RKO (cell line): ENCODE data around the gene CCDC18.
"Not testable (repeated sequence)": the region's sequence is repeated elsewhere in the genome, so short reads cannot be mapped to it uniquely, and the experiment has no call there.

Experiments
- DNase-seq: peaks from one replicate; pipeline ENCODE4 v3.0.0-alpha.2; 2016; ENCODE audit warnings: low spot score

CCDC18 gene

DNA sequence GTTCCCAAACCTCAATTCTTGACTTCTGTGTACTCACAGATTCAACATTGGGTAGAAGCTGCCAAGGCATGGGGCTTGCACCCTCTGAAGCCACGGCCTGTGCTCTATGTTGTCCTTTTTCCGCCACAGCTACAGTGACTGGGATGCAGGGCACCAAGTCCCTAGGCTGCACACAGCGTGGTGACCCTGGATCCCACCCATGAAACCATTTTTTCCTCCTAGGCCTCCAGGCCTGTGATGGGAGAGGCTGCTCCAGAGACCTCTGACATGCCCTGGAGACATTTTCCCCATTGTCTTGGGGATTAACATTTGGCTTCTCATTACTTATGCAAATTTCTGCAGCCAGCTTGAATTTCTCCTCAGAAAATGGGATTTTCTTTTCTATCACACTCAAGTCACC is 62.7 kb downstream of the CCDC18 start:
- DNase-seq: not testable (repeated sequence)

DNA sequence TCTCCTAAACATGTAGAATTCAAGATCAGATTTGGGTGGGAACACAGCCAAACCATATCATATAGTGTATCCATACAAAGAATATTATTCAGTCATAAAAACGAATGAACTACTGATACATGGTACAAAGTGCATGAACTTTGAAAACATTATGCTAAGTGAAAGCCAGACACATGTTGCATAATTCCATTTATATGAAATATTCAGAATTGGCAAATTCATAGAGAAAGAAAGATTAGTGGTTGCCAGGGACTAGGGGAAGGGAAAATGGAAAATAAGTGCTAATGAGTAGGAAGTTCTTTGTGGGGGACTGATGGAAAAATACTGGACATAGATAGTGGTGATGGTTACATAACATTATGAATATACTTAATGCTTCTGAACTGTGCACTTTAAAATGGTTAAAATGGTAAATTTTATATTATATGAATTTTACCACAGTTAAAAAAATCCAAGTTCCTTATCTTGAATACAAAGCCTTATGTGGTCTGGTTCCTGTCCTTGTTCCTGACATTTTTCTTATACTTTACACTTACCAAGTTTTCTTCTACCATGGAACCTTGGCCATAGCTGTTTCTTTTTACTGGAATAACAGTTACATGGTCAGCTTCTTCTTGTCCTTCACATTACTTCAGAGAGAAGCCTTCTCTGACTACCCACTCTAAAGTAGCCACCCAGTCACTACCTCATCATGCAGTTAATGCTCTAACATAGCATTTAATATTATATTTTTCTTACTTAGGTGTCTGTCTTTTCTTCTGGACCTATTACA is 64.0 kb downstream of the CCDC18 start:
- no peak for DNase-seq

DNA sequence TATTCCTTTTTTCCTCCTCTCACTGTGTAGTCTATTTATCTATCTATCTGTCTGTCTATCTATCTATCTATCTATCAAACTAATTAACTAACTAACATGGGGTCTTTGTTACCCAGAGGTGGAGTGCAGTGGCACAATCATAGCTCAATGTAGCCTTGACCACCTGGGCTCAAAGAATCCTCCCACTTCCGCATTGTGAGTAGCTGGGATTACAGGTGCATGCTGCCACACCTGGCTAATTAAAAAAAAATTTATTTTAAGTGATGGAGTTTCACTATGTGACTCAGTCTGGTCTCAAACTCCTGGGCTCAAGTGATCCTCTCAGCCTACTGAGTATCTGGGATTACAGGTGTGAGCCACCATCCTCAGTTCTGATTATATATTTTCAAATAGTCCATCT is 71.4 kb downstream of the CCDC18 start:
- DNase-seq: no peak

DNA sequence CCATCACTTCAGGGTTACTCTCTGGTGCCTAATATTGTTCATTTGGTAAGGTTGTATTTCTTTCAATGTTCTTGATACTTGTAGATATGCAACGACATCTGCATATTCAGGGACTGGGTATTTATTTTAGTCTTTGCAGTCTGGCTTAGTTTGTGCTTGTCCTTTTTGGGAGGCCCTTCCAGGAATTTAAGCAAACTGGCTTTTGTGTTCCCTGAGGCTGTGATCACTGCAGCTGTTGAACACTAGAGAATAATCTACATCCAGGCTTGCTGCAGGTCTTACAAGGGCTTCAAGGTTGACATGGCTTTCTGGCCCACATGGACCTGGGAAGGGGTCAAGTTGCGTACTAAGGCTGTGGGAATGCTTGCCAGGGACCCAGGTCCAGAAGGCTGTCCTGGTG is 72.1 kb downstream of the CCDC18 start:
- no peak for DNase-seq

DNA sequence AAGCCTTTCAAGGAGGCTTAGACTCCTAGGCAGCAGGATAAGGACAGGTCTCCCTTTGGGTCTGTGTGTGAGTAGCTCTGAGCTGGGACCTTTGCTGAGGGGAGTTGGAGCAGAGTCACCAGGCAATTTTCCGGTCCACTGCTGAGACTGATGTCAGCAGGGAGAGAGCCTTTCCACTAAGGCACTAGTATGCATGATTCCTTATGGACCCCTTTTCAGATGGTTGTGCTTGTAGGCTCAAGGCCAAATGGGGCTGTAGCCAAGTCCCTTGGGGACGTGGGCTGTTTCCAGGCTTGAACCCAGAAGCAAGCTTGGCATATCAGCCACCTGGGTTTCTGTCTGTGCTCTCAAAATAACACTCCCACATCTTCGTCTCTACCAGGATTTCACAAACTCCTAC is 73.0 kb downstream of the CCDC18 start:
- DNase-seq: no peak

DNA sequence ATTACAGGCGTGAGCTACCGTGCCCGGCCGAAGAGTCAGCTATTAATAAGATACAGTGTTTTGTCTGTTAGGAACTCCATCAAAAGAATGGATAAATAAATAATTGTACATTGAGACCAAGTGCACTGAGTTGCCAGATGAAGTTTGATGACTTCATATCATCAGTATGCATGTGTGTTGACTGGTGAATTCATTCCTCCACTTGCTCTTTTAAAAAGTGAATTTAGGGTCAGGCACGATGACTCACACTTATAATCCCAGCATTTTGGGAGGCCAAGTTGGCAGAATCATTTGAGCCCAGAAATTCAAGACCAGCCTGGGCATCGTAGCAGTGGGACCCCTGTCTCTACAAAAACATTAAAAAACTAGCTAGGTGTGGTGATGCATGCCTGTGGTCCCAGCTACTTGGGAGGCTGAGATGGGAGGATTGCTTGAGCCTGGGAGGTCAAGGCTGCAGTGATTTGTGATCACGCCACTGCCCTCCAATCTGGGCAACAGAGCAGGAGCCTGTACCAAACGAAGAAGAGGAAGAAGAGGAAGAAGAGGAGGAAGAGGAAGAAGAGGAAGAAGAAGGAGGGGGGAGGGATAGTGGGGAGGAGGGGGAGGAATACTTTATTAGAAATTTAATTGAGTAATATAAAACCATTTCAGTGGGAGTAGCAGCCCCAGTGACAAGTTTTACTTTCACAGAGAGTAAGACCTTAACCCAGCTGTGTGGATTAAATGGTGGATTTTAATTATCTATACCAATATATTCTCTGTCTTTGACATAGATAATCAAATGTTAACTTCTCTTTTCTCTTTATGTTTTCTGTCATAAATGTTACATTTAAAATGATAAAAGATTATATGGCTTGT is 74.9 kb downstream of the CCDC18 start:
- DNase-seq: peak; percentile 60

DNA sequence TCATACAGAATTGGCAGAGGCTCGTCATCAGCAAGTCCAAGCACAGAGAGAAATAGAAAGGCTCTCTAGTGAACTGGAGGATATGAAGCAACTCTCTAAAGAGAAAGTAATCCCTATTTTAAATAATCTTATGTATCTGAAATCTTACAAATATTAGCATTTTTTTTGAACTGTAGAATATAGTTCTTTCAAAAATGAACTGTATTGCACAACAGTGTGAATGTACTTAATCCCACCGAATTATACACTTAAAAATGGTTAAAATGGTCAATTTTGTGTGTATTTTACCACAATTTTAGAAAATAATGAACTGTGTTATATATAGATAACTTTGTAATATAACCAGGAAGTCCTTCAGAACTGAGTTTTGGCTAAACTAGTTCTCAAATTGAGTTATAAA is 75.9 kb downstream of the CCDC18 start:
- no peak for DNase-seq

DNA sequence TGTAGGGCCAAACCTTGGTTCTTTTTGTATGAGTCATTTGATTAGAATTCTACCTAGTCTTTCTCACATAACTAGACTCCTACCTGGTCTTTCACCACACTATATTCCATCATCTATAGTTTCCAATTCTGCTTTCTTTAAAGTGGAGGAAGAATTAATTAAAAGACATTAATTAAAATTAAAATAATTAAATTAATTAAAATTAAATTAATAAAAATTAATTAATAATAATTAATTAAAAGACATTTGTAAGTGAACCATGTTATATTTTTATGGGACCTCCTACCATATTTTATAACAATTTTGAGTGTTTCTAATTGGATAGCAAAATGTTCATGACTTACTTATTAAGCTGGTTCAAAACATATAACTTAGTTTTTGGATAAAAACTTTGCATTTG is 77.4 kb downstream of the CCDC18 start:
- no peak for DNase-seq

DNA sequence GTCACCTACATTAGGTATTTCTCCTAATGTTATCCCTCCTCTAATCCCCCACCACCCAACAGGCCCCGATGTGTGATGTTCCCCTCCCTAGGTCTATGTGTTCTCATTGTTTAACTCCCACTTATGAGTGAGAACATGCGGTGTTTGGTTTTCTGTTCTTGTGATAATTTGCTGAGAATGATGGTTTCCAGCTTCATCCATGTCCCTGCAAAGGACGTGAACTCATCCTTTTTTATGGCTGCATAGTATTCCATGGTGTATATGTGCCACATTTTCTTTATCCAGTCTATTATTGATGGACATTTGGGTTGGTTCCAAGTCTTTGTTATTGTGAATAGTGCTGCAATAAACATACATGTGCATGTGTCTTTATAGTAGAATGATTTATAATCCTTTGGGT is 80.2 kb downstream of the CCDC18 start:
- DNase-seq: not testable (repeated sequence)

DNA sequence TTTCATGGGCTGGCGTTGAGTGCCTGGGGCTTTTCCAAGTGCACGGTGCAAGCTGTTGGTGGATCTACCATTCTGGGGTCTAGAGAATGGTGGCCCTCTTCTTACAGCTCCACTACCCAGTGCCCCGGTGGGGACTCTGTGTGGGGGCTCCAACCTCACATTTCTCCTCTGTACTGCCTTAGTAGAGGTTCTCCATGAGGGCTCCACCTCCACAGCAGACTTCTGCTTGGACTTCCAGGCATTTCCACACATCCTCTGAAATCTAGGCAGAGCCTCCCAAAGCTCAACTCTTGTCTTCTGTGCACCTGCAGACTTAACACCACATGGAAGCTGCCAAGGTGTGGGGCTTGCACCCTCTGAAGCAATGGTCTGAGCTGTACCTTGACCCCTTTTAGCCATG is 82.1 kb downstream of the CCDC18 start:
- DNase-seq: peak; percentile 11

DNA sequence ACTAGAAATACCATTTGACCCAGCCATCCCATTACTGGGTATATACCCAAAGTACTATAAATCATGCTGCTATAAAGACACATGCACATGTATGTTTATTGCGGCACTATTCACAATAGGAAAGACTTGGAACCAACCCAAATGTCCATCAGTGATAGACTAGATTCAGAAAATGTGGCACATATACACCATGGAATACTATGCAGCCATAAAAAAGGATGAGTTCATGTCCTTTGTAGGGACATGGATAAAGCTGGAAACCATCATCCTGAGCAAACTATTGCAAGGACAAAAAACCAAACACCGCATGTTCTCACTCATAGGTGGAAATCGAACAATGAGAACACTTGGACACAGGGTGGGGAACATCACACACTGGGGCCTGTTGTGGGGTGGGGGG is 88.4 kb downstream of the CCDC18 start:
- not testable (repeated sequence) for DNase-seq

DNA sequence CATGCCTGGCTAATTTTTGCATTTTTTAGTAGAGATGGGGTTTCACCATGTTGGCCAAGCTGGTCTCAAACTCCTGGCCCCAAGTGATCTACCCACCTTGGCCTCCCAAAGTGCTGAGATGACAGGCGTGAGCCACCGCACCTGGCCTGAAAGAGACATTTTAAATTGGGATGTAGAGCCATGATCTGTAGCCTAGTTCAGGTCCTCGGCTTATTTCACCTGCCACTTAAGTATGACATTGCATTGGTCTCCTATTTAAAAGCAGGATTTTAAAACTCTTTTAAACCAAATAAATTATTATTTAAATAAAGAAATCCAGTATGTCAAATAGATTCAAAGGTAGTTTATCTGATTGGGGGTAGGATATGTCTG is 94.7 kb downstream of the CCDC18 start:
- not testable (repeated sequence) for DNase-seq

DNA sequence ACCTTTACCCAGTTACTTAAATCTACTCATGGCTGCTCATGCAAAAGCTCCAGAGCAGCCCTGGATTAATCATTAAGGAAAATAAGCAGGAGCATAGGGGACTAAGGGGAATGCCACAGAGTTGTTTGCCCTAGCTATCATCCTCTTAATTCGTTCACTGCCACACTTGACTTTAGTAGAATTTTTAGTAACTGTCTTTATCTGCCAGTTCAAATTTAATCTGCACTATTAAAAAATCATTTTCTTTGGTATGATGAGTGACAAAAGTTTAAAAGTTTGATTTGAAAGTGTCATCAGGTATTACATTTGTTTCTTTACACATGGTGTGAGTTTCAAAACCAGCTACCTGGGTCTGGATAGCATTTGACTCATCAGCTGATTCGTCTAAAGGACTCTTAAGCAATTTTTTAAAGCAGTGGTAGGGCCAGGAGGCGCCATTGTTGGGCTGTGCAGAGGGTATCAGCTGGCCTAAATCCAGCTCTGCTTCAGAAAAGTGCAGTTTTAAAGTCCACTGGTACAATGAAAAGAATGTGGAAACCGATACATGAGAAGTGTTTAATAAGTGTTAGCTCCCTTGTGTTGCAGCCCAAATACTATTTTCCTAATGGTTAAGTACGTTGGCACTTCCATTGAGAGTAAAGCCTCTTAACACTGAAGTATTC is 95.2 kb downstream of the CCDC18 start:
- no peak for DNase-seq

DNA sequence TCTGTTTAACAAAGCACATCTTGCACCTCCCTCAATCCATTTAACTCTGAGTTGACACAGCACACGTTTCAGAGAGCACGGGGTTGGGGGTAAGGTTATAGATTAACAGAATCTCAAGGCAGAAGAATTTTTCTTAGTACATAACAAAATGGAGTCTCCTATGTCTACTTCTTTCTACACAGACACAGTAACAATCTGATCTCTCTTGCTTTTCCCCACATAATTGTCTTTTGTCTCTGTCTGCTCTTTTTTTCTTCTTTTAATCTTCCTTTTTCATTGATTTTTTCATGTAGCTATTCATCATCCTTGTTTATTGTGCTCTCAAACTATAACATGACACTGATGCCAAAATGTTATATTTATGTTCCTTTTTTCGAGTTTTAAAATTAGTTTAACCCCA is 97.0 kb downstream of the CCDC18 start:
- not testable (repeated sequence) for DNase-seq

DNA sequence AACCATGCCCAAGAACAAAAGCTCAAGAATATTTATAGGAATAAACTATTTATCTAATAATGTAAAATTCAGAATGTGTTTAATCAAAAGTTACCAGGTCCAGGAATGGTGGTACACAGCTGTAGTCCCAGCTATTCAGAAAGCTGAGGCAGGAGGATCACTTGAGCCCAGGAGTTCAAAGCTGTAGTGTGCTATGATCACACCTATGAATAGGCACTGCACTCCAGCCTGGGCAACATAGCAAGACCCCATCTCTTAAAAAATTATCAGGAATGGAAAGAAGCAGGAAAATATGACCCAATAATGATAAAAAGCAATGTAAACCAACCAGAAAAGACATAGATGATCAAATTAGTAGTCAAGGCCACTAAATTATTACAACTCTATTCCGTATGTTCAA is 103.0 kb downstream of the CCDC18 start:
- no peak for DNase-seq

DNA sequence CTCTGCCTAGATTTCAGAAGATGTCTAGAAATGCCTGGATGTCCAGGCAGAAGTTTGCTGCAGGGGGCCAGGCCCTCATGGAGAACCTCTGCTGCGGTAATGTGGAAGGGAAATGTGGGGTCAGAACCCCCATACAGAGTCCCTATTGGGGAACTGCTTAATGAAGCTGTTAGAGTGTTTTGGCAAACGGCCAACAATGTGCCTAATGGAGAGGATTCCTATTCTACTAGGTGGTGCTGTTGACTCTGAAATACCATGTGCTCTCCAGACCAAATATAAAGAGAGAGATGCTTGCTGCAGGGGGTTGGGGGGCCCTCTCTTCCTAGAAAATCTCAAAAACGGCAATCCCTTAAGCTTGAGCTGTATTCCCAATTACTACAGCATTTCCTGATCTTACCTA is 108.0 kb downstream of the CCDC18 start:
- DNase-seq: no peak

DNA sequence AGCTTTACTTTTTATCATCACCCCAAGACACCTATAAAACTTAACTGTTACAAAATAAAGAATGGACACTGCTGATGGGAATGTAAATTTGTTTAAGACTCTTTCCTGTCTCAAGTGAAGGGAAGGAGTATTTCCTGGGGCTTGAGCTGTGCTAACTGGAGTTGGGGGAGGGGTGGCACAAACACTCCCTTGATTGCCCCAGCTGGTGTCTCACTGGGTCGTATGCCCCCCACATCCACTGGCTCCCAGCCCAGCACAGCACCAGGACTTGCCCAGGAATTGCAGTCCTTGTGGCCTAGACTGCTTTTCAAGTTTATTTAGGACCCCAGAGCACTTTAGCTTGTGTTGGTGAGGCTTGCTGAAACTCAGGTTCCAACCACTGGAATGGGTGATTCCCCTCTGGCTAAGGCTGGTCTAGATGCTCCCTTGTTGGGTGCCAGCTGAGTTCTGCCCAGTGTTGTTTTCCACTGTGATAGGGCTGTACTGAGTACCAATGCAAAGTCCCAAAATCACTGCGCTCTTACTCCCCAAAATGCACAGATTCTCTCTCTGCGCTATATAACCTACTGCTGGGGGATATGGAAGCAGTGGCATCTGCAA is 116.1 kb downstream of the CCDC18 start:
- no peak for DNase-seq

DNA sequence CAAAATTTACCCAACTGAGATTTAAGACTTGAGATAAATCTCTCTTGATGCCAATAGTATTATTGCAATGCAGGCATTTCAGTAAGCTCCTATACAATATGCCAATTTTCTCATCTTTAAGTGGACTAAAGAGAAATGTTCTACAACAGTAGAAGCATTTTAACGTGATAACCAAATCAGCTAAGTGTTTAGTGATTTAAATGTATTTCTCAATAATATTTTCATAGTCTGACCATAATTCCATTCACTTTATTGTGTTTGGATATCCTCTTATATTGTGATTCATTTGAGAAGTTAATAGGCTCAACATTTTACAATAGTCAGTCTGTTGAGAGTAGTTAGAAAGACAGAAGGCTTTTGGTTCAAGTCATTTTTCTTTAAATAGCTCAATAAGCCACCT is 120.6 kb downstream of the CCDC18 start:
- DNase-seq: no peak

DNA sequence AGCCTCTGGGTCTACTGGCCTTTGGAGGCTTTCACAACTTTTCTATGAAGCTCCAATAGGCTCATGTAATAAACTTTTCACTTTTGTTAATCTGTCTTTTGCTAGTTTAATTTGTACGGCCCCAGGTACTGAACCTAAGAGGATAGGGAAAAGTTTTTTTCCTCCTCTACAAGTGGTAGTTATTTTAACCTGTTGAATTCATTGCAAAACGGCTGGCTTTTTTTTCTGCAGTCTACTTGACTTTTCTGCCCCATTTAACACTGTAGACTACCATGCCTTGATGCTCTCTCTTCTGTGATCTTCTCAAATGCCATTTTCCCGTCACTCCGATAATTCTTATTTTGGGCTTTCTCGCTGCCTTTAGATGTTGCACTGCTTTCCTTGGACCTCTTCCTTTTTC is 121.6 kb downstream of the CCDC18 start:
- no peak for DNase-seq

DNA sequence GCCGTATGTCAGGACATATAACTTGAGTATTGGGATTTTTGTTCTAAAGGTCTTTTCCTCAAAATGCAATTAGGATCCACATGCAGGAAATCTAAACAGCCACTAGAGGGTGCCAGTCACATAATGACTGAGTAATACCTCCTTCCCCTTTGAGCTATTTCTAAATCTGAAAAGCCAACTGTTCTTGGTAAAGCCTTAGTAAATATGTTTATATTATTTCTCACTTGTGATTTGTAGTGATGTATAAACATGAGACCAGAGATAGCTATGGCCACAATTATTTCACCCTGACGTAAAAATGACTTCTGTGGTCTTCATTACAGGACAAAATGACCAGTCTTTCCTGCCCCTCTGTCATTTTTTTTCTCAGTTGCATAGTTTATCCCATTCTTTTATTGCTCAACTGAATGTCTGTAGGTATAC is 124.2 kb downstream of the CCDC18 start:
- DNase-seq: peak; percentile 77

DNA sequence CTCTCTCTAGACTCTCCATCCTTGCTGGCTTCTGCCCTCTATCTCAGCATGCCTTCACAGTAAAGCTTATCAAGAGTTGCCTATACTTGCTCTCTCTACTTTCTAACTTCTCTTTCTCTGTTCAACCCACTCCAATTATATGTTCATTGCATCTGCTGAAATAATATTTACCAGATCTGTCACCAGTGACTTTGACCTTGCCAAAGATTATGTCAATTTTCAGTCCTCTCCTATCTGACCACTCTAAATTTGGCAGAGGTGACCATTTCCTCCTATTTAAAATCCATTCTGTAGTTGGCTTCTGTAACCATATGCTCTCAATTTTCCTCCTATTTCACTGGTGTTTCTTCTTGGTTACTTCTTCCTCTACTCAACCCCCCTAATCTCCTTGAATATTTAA is 126.4 kb downstream of the CCDC18 start:
- DNase-seq: no peak

DNA sequence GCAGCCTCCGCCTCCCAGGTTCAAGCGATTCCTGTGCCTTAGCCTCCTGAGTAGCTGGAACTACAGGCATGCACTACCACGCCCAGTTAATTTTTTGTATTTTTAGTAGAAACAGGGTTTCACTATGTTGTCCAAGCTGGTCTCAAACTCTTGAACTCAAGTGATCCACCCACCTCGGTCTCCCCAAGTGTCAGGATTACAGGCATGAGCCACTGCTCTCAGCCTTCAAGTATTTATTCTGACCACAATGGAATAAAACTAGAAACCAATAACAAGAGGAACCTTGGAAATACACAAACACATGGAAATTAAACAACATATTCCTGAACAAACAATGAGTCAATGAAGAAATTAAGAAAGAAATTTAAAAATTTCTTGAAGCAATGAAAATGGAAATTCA is 132.5 kb downstream of the CCDC18 start:
- DNase-seq: no peak

DNA sequence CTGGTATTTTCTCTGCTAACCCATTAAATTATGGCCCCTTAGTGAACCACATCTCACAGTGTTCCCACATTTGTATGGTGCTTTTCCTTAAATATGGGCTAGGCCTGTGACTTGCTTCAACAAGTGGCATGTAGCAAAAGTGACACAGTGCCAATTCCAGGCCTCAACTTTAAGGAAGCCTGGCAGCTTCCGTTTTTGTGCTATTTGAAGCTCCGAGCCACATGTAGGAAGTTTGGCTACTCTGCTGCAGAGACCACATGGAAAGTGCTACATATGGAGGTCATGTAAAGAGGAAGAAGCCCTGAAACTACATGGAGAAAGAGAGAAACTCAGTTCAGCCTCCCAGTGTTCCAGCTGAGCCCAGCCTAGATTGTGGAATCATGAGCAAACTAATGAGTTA is 136.7 kb downstream of the CCDC18 start:
- DNase-seq: no peak
